AG04450 (cell line): Measurements from ENCODE around the gene URAD. TPM values are rescaled to one million over a fixed set of nuclear protein-coding genes. Genes with fewer than 3 reads are reported as not detected.

Experiments
- CTCF ChIA-PET: fragments of 300-600, 350-600 bp; formaldehyde crosslinking; extraction: SDS; loops from one replicate; lab custom pipeline; 2022; ENCODE audit warnings: antibody characterized with exemption, inconsistent platforms; lab: Charles Lee
- POLR2A ChIA-PET: fragments of 350-600 bp; formaldehyde crosslinking; extraction: SDS; loops from one replicate; lab custom pipeline; 2021; ENCODE audit warnings: antibody characterized with exemption, inconsistent platforms; lab: Yijun Ruan, JAX
- DNase-seq: peaks from one replicate; pipeline ENCODE4 v3.0.0-alpha.2; 2011; ENCODE audit warnings: low read depth, low spot score
- H3K27ac ChIP-seq: one replicate; pipeline ENCODE4 v1.5.1; 2012; ENCODE audit warnings: low read depth, low read length, control low read depth
- H3K27me3 ChIP-seq: one replicate; pipeline ENCODE4 v1.6.0; 2012; ENCODE audit warnings: low read length; ENCODE audit not compliant: control insufficient read depth, insufficient read depth
- H3K4me3 ChIP-seq: 2 replicates; pipeline ENCODE4 v1.5.1; 2011; ENCODE audit warnings: mild to moderate bottlenecking, low read depth, low read length, control low read depth
- H3K9me3 ChIP-seq: 2 replicates; pipeline ENCODE4 v1.5.1; 2012; ENCODE audit warnings: low read length; ENCODE audit not compliant: control insufficient read depth, insufficient read depth
- polyA plus RNA-seq: library from polyadenylated mRNA; depleted of rRNA; stranded (reverse); fragments of >200 nt; gene quantifications from 2 replicates; pipeline ENCODE4 v1.2.3, GENCODE V29; 2011
- TF ChIP-seq, protein P1 (sequence below): IDR thresholded peaks from 2 replicates; pipeline ENCODE4 v1.5.1; 2011; ENCODE audit warnings: low read depth, low read length, control low read depth, inconsistent platforms

Gene URAD
- polyA plus RNA-seq, 1 experiment, result not detected

DNA sequence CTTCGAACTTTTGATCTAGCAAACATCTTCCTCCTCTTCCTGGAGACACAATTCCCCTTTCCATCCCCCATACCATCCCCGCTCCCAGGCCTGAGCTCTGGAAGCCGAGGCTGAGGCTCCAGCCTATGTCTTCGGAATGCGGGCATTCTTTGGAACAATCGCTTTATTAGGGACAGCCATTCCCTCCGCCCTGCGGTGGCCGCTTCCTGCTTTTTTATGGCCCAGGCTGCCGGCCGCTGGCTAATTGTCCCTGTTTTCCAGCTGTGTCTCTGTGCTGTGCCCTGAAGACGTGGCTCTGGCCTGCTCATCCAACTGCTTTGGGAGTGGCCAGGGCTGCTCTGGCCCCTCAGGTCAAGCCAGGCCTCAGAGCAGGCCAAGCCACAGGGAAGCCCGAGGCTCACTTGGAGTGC lies 17.3 kb downstream of the URAD start:
- no peak for DNase-seq
- ChIA-PET POLR2A (no interaction called here), CTCF (interaction anchor here (1.1 kb wide), 1 partner anchor 18 kb away, joined by 4 read pairs; no protein-coding TSS in a partner anchor)
- Histone ChIP-seq H3K27ac (no peak overlapping the region), H3K9me3 (no peaks in the 10 kb centered on the region; the same call in 1 of the 2 replicates), H3K27me3 (peaks cover 96% of the 10 kb centered on the region), H3K4me3 (no peak overlapping the region)
- TF ChIP-seq, protein P1, sequence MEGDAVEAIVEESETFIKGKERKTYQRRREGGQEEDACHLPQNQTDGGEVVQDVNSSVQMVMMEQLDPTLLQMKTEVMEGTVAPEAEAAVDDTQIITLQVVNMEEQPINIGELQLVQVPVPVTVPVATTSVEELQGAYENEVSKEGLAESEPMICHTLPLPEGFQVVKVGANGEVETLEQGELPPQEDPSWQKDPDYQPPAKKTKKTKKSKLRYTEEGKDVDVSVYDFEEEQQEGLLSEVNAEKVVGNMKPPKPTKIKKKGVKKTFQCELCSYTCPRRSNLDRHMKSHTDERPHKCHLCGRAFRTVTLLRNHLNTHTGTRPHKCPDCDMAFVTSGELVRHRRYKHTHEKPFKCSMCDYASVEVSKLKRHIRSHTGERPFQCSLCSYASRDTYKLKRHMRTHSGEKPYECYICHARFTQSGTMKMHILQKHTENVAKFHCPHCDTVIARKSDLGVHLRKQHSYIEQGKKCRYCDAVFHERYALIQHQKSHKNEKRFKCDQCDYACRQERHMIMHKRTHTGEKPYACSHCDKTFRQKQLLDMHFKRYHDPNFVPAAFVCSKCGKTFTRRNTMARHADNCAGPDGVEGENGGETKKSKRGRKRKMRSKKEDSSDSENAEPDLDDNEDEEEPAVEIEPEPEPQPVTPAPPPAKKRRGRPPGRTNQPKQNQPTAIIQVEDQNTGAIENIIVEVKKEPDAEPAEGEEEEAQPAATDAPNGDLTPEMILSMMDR, result no peak

DNA sequence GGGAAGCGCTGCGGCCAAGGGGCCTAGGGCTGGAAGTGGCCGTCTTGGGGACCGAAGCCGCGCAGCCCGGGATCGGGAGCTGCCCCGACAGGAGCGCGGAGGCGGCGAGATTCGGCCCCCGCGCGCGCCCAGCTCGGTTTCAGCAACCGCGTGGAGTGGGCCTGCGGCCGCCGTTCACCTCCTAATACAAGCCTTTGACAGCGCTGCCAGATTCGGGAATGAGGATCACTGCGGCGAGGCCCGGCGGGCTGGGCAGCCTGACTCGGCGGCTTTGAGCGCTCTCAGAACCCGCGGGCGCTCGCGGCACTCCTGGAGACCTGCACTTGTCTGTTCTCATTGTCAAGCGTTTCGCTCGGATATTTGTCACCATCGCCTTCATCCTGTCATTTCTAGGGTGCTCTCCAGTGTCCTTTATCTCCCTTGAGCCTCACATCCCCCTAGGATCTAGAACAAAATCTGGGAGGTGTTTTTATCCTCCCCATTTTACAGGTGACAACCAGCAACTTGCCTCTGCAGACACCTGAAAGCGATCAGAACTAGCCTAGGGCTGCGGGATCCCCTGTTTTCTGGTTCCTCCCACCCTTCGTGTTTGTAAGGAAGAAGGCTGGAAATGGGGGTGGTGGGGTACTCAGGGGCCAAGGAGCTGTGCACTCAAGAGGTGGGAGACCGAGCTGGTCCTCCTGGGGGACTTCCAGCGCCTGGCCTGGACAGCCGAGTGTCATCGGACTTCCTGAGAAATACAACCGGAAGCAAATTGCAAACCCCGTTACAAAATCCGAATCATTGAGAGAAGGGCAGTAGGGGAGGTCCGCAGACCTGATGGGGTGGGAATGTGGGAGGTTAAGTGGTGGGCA lies 17.9 kb downstream of the URAD start:
- Histone ChIP-seq H3K27ac (no peak overlapping the region), H3K4me3 (no peak overlapping the region), H3K27me3 (peaks cover 96% of the 10 kb centered on the region), H3K9me3 (no peaks in the 10 kb centered on the region; the same call in 1 of the 2 replicates)
- CTCF ChIA-PET, result interaction anchor here (1.4 kb wide), 1 partner anchor 13 kb away, joined by 3 read pairs; no protein-coding TSS in a partner anchor
- TF ChIP-seq, protein P1, result no peak
- POLR2A ChIA-PET, result no interaction called here
- DNase-seq, result no peak

DNA sequence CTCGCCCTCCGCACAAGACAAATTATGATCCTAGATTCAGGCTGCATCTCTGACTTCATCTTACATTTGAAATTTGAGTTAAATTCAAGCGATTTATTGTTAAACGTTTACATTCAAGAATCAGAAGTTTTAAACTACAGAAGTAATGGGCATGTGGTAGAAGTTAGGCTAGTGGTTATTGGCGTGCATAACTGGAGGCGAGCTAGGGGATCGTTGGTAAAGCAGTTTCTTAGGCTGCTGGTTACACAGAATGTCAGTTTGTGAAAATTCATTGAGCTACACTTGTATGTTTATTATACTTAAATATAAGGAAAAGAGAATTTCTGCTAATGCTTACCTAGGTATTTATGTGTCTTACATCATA lies 18.6 kb downstream of the URAD start:
- DNase-seq, result no peak
- TF ChIP-seq, protein P1, result no peak
- Histone ChIP-seq H3K27ac (no peak overlapping the region), H3K9me3 (no peaks in the 10 kb centered on the region; the same call in 1 of the 2 replicates), H3K4me3 (no peak overlapping the region), H3K27me3 (peaks cover 98% of the 10 kb centered on the region)
- ChIA-PET CTCF (interaction anchor here (1.0 to 1.4 kb wide), 2 partner anchors 14 to 608 kb away, joined by 3 to 4 read pairs; no protein-coding TSS in a partner anchor), POLR2A (no interaction called here)

DNA sequence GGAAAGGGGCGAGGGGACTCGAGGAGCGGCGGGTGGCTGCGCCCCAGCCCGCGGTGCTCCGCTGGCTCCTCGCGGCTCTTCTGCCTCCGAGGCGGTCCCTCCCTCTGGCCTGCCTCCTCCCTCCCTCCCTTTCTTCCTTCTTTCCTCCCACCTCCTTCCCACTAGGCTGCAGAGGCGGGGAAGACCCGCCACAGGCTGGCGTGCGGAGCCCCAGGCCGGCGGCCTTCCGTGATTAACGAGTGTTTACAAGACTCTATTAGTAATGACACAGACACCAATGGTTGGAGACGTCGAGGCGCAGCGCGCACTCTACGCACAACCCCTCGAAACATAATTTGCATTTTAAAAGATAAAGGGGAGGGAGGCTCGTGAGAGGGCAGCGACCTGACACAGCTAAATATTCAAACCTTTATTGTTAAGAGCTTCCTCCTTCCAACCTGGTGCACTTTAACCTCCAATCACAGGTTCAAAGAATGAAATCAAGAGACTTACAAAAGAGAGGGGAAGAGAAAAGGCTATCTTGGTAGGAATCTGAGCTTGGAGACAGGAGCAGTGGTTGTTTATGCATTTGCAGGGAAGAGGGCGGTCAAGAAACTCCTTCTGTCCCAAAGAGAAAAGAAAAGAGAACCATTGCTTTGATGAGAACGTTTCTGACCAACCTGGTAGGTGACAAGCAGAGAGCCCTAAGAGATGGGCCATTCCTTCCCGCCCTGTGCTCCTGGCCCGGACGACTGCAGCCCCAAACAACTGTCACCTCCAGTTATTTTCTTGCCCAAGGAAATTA lies 19.2 kb downstream of the URAD start, which contains the start of gene CDX2:
TSS of gene CDX2 (minus strand) at position 234 of the 784 bp plus-strand sequence. CDS start 309 bp downstream, outside the sequence.
- Histone ChIP-seq H3K27me3 (peaks cover 98% of the 10 kb centered on the region), H3K27ac (no peak within 1 kb of the TSS), H3K9me3 (no peaks in the 10 kb centered on the region; the same call in 1 of the 2 replicates), H3K4me3 (no peak within 1 kb of the TSS)
- POLR2A ChIA-PET, result no interaction called here
- CTCF ChIA-PET, result interaction anchor here (1.0 to 1.4 kb wide), 2 partner anchors 15 to 607 kb away, joined by 3 to 4 read pairs; no protein-coding TSS in a partner anchor
- DNase-seq, result no peak
- TF ChIP-seq, protein P1, result no peak
